Mononuclear cell (primary cell): ENCODE measurements around the gene PPP1R3F. TPM values are rescaled to one million over a fixed set of nuclear protein-coding genes. Genes with fewer than 3 reads are reported as not detected.

Source experiments
- H3K27me3 ChIP-seq: 2 replicates; pipeline ENCODE4 v1.6.0; 2011; ENCODE audit warnings: low read length, control low read depth; ENCODE audit not compliant: insufficient read depth
- H3K4me1 ChIP-seq: 2 replicates; pipeline ENCODE4 v1.5.1; 2011; ENCODE audit warnings: mild to moderate bottlenecking, low read length, control low read depth; ENCODE audit not compliant: insufficient read depth
- H3K4me3 ChIP-seq: 2 replicates; pipeline ENCODE4 v1.5.1; 2011; ENCODE audit warnings: mild to moderate bottlenecking, low read length, moderate library complexity
- H3K9me3 ChIP-seq: 2 replicates; pipeline ENCODE4 v1.5.1; 2011; ENCODE audit warnings: low read depth, mild to moderate bottlenecking, control low read depth, low read length
- total RNA-seq: library from RNA; depleted of rRNA; stranded (reverse); fragments of >200 nt; gene quantifications from one replicate; pipeline ENCODE4 v1.2.3, GENCODE V29; 2012

PPP1R3F gene
- total RNA-seq, 1 donor = 3.6 TPM

GRCh38 chrX:49243166-49243565 lies 26.4 kb upstream of the PPP1R3F start:
- Histone ChIP-seq H3K9me3 (no peaks in the 10 kb centered on the region), H3K4me3 (no peak overlapping the region), H3K27me3 (no peaks in the 10 kb centered on the region), H3K4me1 (peaks cover 7% of the 10 kb centered on the region)

- Histone ChIP-seq H3K4me1 (no peaks in the 10 kb centered on the region), H3K27me3 (no peaks in the 10 kb centered on the region), H3K4me3 (no peak overlapping the region), H3K9me3 (no peaks in the 10 kb centered on the region)
Observed at GRCh38 chrX:49244207-49244606, 25.4 kb upstream of the PPP1R3F start.

- Histone ChIP-seq H3K4me3 (no peak overlapping the region), H3K4me1 (no peaks in the 10 kb centered on the region), H3K9me3 (no peaks in the 10 kb centered on the region), H3K27me3 (no peaks in the 10 kb centered on the region)
Observed at GRCh38 chrX:49246541-49246940, 23.1 kb upstream of the PPP1R3F start.

- Histone ChIP-seq H3K27me3 (no peaks in the 10 kb centered on the region), H3K4me3 (no peak overlapping the region), H3K4me1 (no peaks in the 10 kb centered on the region), H3K9me3 (no peaks in the 10 kb centered on the region)
Observed at GRCh38 chrX:49247346-49247745, 22.2 kb upstream of the PPP1R3F start.

GRCh38 chrX:49247916-49248811 lies 21.4 kb upstream of the PPP1R3F start:
- no peaks in the 10 kb centered on the region for H3K27me3 ChIP-seq
- H3K4me1 ChIP-seq = no peaks in the 10 kb centered on the region
- H3K4me3 ChIP-seq = no peak overlapping the region
- no peaks in the 10 kb centered on the region for H3K9me3 ChIP-seq

- H3K4me3 ChIP-seq = no peak overlapping the region
- H3K27me3 ChIP-seq = no peaks in the 10 kb centered on the region
- no peaks in the 10 kb centered on the region for H3K4me1 ChIP-seq
- no peaks in the 10 kb centered on the region for H3K9me3 ChIP-seq
Observed at GRCh38 chrX:49249071-49249470, 20.5 kb upstream of the PPP1R3F start.

- H3K4me3 ChIP-seq = no peak overlapping the region
- no peaks in the 10 kb centered on the region for H3K27me3 ChIP-seq
- no peaks in the 10 kb centered on the region for H3K9me3 ChIP-seq
- no peaks in the 10 kb centered on the region for H3K4me1 ChIP-seq
Observed at GRCh38 chrX:49249616-49250015, 20.0 kb upstream of the PPP1R3F start.

- Histone ChIP-seq H3K4me3 (no peak overlapping the region), H3K27me3 (no peaks in the 10 kb centered on the region), H3K9me3 (no peaks in the 10 kb centered on the region), H3K4me1 (no peaks in the 10 kb centered on the region)
Observed at GRCh38 chrX:49250066-49250465, 19.5 kb upstream of the PPP1R3F start.

- Histone ChIP-seq H3K4me1 (no peaks in the 10 kb centered on the region), H3K27me3 (no peaks in the 10 kb centered on the region), H3K9me3 (no peaks in the 10 kb centered on the region), H3K4me3 (no peak overlapping the region)
Observed at GRCh38 chrX:49250578-49250977, 19.0 kb upstream of the PPP1R3F start.

GRCh38 chrX:49251325-49251724 lies 18.3 kb upstream of the PPP1R3F start:
- Histone ChIP-seq H3K4me1 (no peaks in the 10 kb centered on the region), H3K9me3 (no peaks in the 10 kb centered on the region), H3K4me3 (no peak overlapping the region), H3K27me3 (no peaks in the 10 kb centered on the region)

- no peak overlapping the region for H3K4me3 ChIP-seq
- H3K4me1 ChIP-seq = peaks cover 12% of the 10 kb centered on the region
- no peaks in the 10 kb centered on the region for H3K27me3 ChIP-seq
- no peaks in the 10 kb centered on the region for H3K9me3 ChIP-seq
Observed at GRCh38 chrX:49254639-49255038, 15.0 kb upstream of the PPP1R3F start.

- H3K9me3 ChIP-seq = no peaks in the 10 kb centered on the region
- H3K4me3 ChIP-seq = no peak overlapping the region
- H3K4me1 ChIP-seq = peaks cover 12% of the 10 kb centered on the region
Observed at GRCh38 chrX:49256268-49256995, 13.2 kb upstream of the PPP1R3F start.

GRCh38 chrX:49257074-49257790 lies 12.4 kb upstream of the PPP1R3F start:
- no peaks in the 10 kb centered on the region for H3K9me3 ChIP-seq
- H3K27me3 ChIP-seq = no peaks in the 10 kb centered on the region
- no peak overlapping the region for H3K4me3 ChIP-seq
- H3K4me1 ChIP-seq = peaks cover 12% of the 10 kb centered on the region

More at GRCh38 chrX:49256268-49256995, 13.2 kb upstream of the PPP1R3F start:
- H3K27me3 ChIP-seq = no peaks in the 10 kb centered on the region

- Histone ChIP-seq H3K4me1 (peaks cover 12% of the 10 kb centered on the region), H3K27me3 (no peaks in the 10 kb centered on the region), H3K9me3 (no peaks in the 10 kb centered on the region), H3K4me3 (no peak overlapping the region)
Observed at GRCh38 chrX:49257846-49258748, 11.5 kb upstream of the PPP1R3F start.
